Activated CD8-positive, alpha-beta memory T cell treated with anti-CD3 and anti-CD28 coated beads for 48 hours (primary cell): Measurements from ENCODE around the gene DTX1.
"Not testable (repeated sequence)": the region's sequence is repeated elsewhere in the genome, so short reads cannot be mapped to it uniquely, and the experiment has no call there.

Experiments used
- DNase-seq, 3 experiments: peaks; one replicate each; pipeline ENCODE4 v3.0.0-alpha.2; 2020; ENCODE audit warnings: low read depth in 2 of 3, low spot score in 2 of 3

Gene DTX1

DNA sequence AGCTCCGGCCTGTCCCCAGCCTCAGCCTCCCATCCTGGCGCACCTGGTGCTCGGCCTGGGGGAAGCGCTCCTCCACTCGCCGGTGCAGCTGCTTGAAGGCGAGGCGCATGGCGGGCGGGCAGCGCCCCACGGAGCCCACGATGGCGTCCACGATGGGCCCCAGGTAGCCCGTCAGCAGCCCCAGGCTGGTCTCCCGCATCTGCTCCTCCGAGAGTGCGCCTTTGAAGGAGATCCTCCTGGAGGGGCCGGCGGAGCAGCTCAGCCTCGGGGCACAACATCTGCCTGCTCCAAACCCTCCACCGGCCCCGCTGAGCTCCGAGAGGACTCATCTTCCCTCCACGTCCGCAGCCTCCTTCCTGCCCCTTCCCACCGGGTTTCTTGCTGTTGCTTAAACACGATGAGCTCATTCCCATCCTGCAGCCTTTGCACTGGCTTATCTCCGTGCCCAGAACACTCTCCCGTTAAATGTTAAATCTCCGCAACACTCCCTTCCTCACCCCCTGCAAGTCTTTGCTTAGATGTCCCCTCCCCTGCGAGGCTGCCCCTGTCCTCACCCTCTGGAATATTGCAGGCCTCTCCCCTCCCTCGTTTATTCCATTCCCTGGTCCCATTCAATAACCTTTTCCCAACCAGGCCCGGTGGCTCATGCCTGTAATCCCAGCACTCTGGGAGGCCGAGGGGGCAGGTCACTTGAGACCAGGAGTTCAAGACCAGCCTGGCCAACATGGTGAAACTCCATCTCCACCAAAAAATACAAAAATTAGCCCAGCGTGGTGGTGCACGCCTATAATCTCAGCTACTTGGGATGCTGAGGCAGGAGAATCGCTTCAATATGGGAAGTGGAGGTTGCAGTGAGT is 55.7 kb downstream of the DTX1 start:
- DNase-seq = no peak

DNA sequence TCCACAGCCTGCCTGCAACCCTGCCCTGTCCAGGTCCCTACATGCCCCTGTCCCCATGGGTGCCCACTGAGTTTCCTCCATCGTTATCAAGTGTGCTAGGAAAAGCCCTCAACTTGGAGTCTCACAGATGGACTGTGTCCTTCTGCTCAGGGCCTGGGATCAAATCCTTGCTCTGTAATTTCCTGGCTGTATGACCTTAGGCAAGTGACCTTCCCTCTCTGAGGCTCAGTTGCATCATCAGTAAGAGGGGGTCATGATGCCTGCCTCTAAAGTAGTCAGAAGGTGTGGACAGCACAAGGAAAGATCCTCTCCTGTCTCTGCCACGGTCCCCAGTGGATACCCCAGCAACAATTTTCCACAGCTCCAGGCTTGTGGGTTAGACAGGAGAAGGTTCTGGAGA is 56.9 kb downstream of the DTX1 start:
- no peak for DNase-seq

DNA sequence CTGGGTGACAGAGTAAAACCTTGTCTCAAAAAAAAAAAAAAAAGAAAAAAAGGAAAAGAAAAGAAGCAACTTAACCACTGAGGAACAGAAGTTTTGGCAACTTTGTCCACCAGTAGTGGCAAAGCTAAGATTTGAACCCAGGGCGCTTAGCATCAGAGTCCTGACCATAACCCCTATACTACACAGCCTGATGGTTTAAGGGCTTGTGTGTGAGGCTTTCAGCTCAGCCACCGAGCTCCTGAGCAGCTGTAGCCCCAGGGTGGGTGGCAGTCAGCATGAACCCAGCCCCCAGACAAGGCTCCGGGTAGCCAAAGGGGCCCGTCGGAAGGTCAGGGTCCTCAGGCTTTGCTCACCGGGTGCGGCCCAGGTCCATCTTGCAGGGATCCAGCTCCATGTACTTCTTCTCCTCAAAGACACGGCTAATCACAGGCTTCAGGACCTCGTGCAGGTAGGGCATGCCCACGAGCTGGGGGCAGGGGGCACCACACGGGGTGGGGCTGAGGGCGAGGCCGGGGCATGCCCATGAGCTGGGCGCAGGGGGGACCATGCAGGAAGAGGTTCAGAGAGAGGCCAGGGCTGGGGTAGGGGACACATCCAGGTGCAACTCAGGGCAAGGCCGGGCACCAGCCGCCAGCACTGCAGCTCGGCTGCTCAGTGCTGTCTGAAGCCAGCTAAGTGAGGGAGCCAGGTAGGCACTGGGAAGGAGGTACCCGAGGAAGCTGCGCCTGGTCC is 58.1 kb downstream of the DTX1 start:
- DNase-seq = no peak

DNA sequence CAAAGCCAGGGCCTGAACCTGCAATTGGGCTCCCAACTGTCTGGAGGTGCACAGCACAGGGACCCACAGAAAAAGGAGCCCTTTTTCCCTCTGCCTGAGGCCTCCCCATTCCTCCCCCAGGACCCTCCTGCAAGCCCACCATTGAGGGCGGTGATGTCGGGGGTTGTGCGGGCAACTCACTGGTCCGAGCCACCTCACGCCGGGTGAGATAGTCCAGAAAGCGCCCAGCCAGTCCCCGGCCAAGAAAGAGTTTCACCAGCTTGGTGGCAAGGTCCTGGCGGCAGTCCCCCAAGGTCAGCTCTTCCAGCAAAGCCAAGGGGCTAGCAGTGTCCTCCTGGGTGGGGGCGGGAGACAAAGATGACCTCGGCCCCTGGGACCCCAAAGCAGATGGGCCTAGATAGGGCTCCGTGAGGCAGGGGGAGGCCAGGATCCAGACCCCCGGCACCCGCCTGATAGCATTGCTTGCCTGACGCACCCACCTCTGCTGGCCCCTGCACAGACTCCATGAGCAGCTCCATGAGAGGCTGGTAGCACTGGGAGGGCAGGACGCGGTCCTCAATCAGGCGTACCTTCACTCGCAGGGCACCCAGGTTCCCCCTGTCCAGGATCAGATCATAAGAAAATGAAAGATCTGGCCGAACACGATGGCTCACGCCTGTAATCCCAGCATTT is 59.1 kb downstream of the DTX1 start:
- DNase-seq = no peak

DNA sequence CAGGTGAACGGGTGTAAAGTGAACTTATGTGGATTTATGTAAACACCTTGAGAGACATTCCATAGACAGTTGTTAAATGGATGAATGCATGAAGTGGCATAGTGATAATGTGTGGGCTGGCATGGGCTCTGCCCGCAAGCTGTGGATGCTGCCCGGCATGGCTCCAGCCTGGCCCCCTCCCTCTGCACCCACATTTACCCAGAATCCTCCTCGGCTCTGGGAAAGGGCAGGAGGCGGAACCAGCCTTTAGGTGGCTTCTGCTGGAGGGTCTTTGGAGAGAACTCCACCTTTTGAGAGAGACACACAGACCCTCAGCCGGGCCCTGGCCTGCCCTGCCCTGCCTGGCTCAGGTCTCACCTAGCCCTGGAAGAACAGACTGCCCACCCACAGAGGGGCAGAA is 60.3 kb downstream of the DTX1 start:
- no peak for DNase-seq

DNA sequence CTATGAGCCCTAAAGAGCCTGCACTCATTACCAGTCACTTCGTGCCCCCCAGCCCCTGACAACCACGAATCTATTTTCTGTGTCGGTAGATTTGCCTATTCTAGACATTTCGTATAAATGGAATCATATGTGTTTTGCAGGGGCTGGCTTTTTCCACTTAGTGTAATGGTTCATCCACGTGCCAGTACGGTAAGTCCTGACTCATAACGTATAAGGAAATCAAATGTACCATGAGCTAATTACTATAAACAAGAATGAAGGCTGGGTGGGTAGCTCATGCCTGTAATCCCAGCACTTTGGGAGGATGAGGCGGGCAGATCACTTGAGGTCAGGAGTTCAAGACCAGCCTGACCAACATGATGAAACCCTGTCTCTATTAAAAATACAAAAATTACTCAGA is 61.2 kb downstream of the DTX1 start:
- not testable (repeated sequence) for DNase-seq

DNA sequence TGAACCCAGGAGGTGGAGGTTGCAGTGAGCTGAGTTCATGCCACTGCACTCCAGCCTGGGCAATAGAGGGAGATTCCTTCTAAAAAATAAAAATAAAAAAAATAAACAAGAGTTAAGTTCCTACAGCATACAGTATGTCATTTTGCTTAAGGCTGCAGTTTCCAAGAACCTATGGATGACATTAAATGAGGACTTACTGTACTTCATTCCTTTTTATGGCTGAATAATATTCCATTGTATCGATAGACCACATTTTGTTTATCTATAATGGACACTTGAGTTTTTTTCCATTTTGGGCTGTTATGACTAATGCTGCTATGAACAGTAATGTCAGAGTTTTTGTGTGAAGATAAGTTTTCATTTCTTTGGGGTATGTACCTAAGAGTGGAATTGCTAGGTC is 61.6 kb downstream of the DTX1 start:
- DNase-seq = no peak

DNA sequence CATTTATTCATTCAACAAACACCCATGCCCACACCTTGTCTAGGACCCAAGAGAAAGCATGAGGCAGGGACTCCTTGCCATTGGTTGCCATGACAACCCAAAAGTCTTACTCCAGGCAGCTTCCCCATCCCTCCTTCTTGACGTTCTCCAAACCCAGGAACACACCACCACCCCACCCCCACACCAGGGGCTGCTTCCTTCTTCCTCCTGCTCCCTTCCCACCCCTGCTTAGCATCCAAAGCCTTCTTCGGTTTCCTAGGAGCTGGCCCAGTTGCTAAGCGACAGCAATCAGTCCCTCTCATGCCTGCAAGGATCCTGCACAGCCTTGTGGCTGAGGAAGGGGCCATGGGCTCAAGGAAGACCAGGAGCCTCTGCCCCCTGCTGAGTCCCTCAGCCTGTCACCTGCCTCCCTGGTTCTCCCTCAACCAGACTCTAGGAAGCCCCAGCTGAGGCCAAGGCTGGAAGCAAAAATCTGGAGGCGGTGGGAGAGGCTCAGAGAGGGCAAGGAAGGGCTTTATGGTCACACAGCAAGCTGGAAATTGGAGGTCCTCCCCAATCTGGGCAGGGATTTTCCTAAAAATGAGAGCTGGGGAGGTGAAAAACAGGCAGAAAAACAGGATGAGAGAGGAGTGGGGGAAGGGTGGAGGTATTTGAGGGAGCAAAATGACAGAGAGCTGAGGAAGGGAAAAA is 63.6 kb downstream of the DTX1 start:
- no peak for DNase-seq

DNA sequence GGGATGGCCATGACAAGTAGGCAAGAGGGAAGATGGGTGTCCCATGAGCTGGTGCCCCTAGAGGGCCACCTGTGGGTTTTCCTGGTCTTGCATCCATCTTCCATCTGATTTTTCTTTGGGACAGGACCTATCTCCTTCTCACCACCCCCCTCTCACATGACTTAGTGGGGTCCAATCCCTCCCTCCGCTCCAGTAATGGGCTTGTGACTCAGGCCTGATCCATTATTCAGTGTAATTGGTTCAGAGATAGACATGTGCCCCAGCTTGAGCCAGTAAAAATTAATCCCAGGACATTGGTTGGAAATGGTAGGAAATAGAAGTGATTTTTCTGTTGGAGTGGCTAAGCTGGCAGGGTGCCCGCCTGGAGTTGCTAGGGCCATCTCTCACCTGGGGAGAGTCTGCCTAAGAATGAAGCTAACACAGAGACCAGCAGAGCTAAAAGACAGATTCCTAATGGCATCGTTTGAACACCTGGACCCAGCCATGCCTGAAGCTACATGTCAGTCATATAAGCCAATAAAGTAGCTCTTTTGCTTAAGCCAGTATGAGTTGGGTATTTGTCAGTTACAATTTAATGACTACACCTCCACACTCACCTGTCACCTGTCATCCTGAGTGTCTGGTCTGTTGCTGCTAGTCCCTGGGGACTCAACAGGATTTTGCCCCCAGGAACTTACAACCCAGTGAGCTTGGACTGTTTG is 64.3 kb downstream of the DTX1 start:
- no peak for DNase-seq

DNA sequence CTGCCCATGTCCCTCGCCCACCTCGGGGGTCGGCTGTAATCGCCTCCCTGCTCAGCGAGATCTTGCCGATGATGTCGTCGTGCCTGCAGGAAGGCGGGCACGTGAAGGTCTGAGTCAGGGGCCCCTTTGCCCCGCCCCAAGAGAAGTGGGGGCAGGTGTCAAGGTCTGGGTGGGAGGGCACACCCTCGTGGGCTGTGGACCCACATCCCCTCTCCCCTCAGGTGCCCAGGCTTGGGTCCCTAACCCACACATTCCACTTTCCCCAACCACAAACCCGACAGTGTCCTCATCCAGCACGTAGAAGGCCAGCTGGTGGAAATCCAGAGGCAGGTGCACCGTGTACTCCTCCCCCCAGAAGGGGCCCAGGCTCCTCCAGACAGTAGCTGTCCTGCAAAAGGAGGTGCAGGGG is 71.3 kb downstream of the DTX1 start:
- no peak for DNase-seq

DNA sequence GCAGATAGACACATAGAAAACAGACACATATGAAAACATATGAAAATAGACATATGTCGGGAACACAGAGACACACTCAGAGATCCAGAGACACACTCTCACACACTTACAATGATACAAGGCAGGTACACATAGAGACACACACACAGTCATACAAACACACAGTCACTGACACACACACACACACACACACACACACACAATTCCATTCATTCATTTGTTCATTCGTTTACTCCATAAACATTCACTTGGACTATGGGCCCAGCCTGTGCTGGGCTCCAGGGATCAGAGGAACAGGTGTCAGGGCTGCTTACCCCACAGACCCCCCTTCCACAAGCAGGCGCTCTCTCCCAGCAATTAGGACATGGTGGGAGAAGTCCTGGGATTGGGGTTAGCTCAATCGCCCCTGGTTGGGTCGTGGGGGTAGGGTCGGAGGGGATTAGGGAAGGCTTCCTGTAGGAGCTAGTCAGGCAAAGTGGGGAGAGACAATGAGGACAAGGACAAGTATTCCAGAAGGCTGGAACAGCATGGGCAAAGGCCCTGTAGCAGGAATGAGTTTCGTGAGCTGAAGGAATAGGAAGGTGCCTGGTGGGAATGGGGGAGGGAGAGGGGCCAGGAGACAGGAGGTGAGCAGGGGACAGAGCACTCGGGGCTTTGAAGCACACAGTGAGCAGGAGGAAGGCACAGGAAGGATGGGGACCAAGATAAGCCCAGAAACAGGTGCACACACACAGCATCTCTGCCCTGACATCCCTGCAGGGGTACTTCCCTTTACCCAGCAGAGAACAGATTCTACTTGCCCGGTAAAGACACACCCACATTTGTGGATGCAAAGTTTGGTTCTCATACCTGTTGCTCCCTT is 72.5 kb downstream of the DTX1 start:
- DNase-seq = no peak

DNA sequence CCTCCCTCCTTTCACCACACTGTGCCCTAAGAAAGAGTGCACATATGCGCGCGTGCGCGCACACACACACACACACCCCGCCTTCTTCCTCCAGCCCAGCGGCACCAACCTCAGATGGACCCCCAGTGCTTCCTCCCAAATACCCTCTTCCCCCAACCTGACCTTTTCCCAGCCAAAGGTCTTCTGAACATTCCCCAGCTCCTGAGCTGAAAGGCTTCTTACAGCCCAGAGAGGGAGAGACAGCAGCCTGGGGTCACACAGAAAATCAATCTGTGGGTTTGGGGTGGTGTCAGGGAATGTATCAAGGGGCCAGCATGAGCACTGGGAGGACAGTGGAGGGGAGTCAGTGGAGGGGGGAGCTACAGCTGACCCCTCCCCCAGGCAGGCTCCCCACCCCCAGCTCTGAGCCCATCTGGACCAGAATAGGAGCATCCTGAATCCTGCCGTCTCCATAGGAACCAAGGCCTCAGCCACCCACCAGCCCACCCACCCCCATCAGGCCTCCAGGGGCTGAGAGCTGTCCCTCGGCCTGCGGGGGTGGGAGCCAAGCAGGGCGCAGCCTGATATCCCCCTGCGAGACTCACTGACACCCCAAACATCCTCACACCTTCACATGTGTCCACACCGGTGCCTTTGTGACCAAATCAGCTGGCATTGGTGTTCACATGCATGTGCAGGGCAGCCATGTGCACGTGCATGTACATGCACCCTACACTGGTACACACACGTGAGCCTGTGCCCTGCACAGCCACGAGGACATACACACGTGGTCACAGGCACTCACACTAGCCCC is 73.3 kb downstream of the DTX1 start:
- no peak for DNase-seq

DNA sequence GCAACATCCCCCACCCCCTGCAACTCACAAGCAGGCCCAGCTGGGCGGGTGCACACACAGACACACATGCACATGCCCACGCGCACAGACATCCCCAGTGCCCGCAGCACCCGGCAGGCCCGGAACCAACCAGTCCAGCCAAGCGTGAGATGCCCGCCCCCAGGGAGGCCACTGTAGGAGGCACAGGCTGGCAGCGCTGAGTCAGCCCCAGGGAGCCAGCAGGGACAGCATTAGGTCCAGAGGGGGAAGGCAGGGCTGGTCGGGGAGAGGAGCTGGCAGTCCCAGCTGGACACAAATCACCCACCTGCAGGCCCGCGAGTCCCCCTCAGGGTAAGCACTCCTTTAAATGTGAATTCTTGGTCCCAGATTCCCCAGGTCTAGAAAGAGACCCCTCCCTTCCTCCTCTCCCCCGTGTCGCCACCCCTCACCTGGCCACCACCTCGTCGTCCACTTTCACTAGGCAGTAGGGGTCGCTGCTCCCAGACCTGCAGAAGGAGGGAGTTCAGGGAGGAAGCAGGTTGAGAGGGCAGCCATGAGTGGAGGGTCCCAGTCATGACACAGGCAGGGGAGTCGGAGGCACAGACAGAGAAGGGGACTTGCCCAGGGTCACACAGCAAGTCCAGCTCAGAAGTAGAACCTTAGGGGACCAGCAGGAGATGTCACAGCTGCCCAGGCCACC is 74.1 kb downstream of the DTX1 start:
- no peak for DNase-seq

DNA sequence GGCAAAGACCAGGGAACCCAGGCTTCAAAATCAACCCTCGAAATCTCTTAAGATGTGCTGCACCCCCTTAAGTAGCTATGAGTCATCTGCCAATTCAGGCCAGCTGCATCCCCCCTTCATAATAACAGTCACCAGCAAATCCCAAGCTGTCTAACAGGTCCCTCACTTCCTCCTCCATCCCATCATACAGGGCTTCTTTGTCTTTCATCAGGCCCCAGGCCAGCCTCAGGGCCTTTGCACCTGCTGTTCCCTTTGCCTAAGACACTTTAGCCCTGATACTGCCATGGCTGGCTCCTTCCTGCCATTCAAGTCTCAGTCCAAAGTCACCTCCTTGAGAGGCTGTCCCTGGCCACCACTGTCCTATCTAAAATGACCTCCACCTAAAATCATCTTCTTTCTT is 75.0 kb downstream of the DTX1 start:
- no peak for DNase-seq

DNA sequence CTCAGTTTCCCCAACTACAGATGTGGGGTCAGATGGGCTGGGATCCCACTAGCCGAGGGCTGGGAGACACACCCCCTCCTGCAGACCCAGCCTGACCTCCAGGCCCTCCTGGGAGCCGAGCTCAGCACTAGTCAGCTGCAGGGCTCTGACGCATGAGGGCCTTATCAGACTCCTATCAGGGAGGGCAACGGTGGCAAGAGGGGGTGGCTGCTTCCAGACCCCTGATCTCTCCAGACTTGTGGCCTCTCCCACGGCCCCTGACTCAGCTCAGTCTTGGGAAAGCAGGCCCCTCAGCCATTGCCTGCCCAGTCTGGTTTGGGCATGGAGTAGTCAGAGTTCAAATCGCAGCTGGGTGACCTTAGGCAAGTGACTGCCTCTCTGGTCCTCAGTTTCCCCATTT is 76.5 kb downstream of the DTX1 start:
- no peak for DNase-seq

DNA sequence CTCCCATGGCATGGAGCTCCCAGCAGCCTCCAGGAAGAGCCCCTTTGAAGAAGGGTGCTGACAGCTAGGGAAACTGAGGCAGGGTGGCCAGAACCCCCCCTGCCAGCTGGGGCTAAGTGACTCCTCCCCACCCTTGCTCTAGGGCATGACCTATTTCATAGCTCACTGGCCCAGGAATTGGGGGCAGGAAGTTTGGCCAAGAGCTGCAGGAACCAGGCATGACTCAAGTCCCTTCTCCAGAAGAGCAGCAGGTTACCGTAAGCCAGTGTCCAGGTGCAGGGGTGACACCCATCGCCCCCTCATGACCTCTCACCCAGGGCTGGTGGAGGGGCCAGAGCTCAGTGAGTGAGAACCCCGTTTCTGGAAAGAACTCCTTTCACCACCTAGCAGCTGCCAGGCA is 77.1 kb downstream of the DTX1 start:
- no peak for DNase-seq

DNA sequence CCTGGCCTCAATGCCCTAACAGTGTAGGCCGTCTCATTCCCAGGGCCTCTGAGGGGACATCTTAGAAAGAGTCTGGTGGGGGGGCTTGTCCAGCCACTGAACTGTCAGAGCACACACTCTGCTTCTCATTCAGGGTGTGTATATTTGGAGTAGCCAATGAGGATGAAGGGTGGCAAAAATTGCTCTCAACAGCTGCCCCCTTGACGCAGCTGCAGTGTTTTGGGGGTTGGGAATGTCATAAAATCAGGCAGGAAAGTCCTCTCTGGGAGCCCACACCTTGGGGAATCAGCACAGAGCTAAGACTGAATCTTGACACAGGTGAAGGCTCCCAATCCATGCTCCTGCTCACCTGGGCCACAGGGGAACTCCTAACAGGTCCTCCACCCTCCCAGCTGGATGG is 77.5 kb downstream of the DTX1 start:
- DNase-seq = no peak

DNA sequence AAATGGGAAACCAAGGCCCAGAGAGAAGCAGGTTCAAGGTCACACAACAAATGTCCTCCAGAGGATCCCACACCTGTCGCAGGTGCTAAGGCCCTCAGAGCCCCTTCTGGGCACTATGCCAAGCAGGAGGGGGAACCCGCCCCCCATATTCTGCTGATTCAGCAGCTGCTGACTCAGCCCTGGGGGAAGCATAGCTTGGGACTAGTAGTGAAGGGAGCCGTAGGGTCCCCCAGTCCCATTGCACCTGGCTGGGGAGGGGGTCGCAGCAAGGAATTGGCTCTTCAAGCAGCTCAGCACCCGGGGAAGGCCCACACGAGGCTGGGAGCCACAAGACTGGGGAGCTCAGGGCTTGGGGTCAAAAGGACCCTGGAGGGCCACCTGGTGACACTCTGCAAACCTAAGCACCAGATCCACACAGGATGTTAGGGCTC is 78.0 kb downstream of the DTX1 start:
- no peak for DNase-seq
